Activated T-helper 17 cell treated with anti-CD3 and anti-CD28 coated beads, Interleukin-2, amount 50 U/mL, for 72 hours (primary cell): ENCODE data around the gene SV2C. TPM values are rescaled to one million over a fixed set of nuclear protein-coding genes. Genes with fewer than 3 reads are reported as not detected.
"Not testable (repeated sequence)": the region's sequence is repeated elsewhere in the genome, so short reads cannot be mapped to it uniquely, and the experiment has no call there.

ENCODE experiments used
- ATAC-seq: fragments of 150-1000 bp; cut with Tn5 transposase; replicated peaks from 2 replicates; pipeline ENCODE4 v1.10.0; 2021; ENCODE audit warnings: mild to moderate bottlenecking, moderate library complexity
- H3K27ac Mint-ChIP-seq: one replicate; pipeline ENCODE4 v1.8.0; 2022; ENCODE audit warnings: mixed read lengths
- H3K27me3 Mint-ChIP-seq: one replicate; pipeline ENCODE4 v1.8.0; 2022; ENCODE audit warnings: mixed read lengths
- H3K36me3 Mint-ChIP-seq: one replicate; pipeline ENCODE4 v1.8.0; 2022; ENCODE audit warnings: low read depth, mild to moderate bottlenecking, mixed read lengths
- H3K4me1 Mint-ChIP-seq: one replicate; pipeline ENCODE4 v1.8.0; 2022; ENCODE audit warnings: mixed read lengths
- H3K4me3 Mint-ChIP-seq: one replicate; pipeline ENCODE4 v1.8.0; 2022; ENCODE audit warnings: mild to moderate bottlenecking, mixed read lengths
- H3K9me3 Mint-ChIP-seq: one replicate; pipeline ENCODE4 v1.8.0; 2022; ENCODE audit warnings: mixed read lengths
- total RNA-seq, 2 donors: library from RNA; stranded (reverse); gene quantifications; one replicate each; pipeline ENCODE4 v1.2.3, GENCODE V29; 2022

The SV2C gene
- total RNA-seq, 2 donors from 2014 or later = 0.13 to 0.45 TPM

GRCh38 chr5:76290321-76290757 lies 207.2 kb downstream of the SV2C start:
- no peaks in the 10 kb centered on the region for H3K27me3 Mint-ChIP-seq
- peaks cover 5% of the 10 kb centered on the region for H3K4me1 Mint-ChIP-seq
- H3K36me3 Mint-ChIP-seq = no peaks in the 10 kb centered on the region
- no peak overlapping the region for H3K4me3 Mint-ChIP-seq
- H3K27ac Mint-ChIP-seq = no peak overlapping the region
- ATAC-seq = no peak
- H3K9me3 Mint-ChIP-seq = no peaks in the 10 kb centered on the region

DNA sequence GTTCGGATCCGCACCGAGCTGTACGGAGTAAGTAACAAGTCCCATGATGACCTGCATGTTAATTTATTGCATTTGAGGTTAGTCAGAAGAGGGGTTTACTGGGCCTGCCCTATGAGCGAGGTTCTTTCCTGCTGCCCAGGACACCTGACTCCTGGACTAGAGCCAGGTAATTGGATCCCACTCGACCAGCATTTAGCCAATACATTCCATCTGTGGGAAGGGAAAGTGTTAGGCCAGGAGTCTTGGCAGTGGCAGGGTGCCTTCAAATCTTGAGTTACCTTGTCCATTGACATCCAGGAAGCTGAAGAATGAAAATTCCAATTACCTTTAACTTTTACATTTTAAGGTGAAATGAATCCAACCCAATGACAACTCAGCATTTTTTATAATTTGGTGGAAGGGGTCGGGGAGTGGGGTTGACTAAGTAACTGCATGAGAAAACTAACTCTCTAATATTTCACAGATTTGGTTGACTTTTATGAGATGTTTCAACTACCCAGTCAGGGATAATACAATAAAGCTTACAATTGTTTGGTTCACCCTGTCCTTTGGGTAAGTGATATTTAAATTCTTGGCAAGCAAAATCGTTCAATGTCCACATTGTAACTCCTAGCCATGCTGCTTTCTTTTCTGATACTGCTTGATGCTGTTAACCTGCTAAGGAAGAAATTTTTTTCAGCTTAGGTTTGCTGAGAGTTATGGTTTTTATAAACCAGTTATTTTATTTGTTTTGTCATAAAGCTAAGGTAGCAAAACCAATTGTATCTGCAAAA lies 208.3 kb downstream of the SV2C start:
- Mint-ChIP-seq H3K4me1 (peaks cover 5% of the 10 kb centered on the region), H3K27ac (no peak overlapping the region), H3K36me3 (no peaks in the 10 kb centered on the region), H3K27me3 (no peaks in the 10 kb centered on the region), H3K9me3 (no peaks in the 10 kb centered on the region), H3K4me3 (no peak overlapping the region)
- ATAC-seq = no peak

DNA sequence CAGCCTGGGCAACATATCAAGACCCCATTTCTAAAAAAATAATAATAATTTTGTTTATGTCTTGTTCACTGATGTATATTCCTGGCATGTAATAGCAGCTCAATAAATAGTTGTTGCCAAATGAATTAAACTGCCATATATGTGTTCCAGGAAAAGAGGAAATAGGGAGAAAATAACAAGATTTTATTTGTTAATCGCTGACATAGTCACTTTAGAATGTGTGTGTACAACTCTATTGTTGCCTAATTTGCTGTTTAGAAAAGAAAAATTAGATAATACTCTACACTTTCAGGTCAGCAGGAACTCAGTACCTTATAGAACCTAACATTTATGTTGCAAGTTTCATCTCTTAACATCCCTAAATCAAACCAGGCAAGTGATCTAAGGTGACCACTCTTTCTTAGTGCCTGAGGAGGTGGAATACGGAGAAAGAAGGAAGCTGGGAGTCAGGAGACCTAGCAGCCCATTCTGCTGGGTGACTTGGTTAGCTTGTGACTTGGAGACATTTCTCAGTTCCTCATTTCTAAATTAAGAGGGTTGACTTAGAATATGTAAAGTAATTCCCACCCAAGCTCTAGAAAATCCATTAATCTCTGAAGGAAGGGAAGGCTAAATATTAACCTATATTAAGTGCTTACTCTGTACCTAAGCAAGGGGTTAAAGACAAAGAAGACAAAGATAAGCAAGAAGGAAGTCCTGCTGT lies 209.6 kb downstream of the SV2C start:
- Mint-ChIP-seq H3K9me3 (no peaks in the 10 kb centered on the region), H3K4me3 (no peak overlapping the region), H3K27me3 (no peaks in the 10 kb centered on the region), H3K4me1 (peaks cover 5% of the 10 kb centered on the region), H3K36me3 (no peaks in the 10 kb centered on the region), H3K27ac (no peak overlapping the region)
- ATAC-seq = no peak

DNA sequence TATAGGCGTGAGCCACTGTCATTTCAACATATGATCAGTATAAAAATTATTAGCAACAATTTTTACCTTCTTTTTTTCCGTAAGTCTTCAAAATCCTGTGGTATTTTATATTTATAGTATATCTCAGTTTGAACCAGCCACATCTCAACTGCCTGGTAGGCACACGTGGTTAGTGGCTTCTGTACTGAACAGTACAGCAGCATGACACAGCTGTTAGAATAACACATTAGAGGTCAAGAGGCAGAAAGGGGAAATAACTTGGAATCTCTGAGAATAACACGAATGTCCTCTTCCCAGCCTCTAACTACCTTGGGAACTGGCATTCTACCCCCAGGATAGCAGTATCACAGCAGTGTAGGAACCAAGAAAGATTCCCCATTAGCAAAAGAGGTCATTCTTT lies 211.4 kb downstream of the SV2C start:
- Mint-ChIP-seq H3K27ac (no peak overlapping the region), H3K9me3 (no peaks in the 10 kb centered on the region), H3K4me1 (peaks cover 14% of the 10 kb centered on the region), H3K36me3 (no peaks in the 10 kb centered on the region), H3K4me3 (no peak overlapping the region), H3K27me3 (no peaks in the 10 kb centered on the region)
- ATAC-seq = no peak

DNA sequence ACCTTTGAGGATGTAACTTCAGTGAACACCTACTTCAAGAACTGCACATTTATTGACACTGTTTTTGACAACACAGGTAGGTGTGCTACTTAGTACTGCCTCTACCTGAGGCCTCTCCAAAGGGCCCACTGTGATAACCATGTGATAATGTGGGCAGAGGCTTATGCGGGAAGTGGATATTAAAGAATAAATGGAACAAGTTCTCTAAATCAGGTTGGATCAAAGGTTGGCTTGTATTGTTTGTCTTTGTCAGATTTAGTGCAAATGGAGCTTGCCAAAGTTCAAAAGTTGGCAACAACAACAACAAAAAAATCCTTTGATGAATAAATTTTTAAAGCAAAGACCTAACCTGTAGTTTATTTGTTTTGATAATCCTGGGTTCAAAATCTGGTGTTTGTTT lies 215.7 kb downstream of the SV2C start:
- no peak for ATAC-seq
- Mint-ChIP-seq H3K4me1 (peaks cover 11% of the 10 kb centered on the region), H3K9me3 (no peaks in the 10 kb centered on the region), H3K4me3 (peak overlapping the region; percentile 30), H3K27me3 (no peaks in the 10 kb centered on the region), H3K36me3 (no peaks in the 10 kb centered on the region), H3K27ac (peak overlapping the region; percentile 6)

GRCh38 chr5:76299592-76299991 lies 216.4 kb downstream of the SV2C start:
- ATAC-seq = peak; percentile 39
- H3K27me3 Mint-ChIP-seq = no peaks in the 10 kb centered on the region
- H3K4me3 Mint-ChIP-seq = peak overlapping the region; percentile 30
- no peaks in the 10 kb centered on the region for H3K9me3 Mint-ChIP-seq
- H3K27ac Mint-ChIP-seq = peak overlapping the region; percentile 6
- peaks cover 11% of the 10 kb centered on the region for H3K4me1 Mint-ChIP-seq
- H3K36me3 Mint-ChIP-seq = no peaks in the 10 kb centered on the region

- not testable (repeated sequence) for H3K27me3 Mint-ChIP-seq, H3K27ac Mint-ChIP-seq, ATAC-seq, H3K4me3 Mint-ChIP-seq, H3K9me3 Mint-ChIP-seq, H3K36me3 Mint-ChIP-seq
- peaks cover 16% of the 10 kb centered on the region for H3K4me1 Mint-ChIP-seq
Observed at GRCh38 chr5:76301932-76302331, 218.7 kb downstream of the SV2C start.

DNA sequence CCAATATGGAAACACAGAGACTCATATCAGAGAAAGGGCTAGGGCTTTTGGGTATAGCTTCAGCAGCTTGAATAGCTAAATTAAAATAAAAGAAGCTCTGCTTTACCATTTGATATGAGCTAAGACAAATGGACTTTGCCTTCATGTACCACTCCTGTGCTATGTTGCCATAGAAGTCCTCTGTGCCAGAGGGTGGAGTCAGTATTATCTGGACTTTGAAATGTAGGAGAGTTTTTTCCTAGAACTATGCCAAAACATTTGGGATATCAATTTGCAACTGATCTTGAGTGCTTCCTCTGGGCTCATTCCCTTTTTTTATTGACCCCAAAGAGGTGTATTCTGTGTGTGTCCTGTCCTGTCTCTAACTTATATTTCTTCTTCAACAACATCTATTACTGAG lies 219.5 kb downstream of the SV2C start:
- H3K36me3 Mint-ChIP-seq, H3K27ac Mint-ChIP-seq, ATAC-seq, H3K4me3 Mint-ChIP-seq, H3K27me3 Mint-ChIP-seq, H3K9me3 Mint-ChIP-seq: not testable (repeated sequence)
- H3K4me1 Mint-ChIP-seq = peaks cover 16% of the 10 kb centered on the region

DNA sequence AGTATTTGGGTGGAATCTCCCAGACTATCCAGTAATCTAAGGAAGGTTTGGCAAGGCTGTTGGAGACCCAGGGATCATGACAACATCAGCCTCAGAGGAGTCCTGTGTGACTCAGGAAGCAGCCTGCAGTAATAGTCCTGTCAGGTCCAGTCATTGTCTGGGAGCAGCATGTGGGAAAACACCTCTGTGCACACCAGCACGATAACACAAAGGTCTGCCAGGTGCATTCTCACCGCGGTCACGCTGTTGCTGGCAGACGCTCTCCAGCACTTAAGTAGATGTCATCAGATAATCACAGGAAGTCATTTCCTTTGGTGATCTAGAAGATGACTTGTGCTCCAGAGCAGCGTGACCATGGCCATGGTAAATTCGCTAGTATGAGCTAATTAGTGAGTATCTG lies 220.7 kb downstream of the SV2C start:
- peak; percentile 97 for ATAC-seq
- Mint-ChIP-seq H3K4me3 (peak overlapping the region; percentile 14), H3K27ac (peak overlapping the region; percentile 85)

DNA sequence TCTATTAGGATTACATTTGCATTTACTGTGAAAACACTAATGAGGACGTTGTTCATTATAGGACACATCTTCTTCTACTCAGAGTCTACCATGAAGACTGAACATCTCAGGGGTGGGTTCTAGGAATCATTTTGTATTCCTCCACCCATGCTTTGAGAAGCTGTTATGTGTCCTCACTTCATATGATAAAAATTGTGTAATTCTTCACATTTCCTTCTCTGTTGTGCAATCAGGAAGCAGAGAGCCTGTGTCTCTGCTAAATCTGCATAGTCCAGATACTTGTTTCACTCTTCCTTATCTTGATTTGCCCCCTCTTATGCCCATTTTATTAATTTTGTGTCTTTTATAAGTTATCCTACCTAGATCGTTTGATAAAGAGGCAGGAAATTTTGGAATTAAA lies 222.1 kb downstream of the SV2C start:
- Mint-ChIP-seq H3K4me1 (peaks cover 13% of the 10 kb centered on the region), H3K27ac (no peak overlapping the region), H3K36me3 (no peaks in the 10 kb centered on the region), H3K27me3 (no peaks in the 10 kb centered on the region), H3K9me3 (no peaks in the 10 kb centered on the region), H3K4me3 (no peak overlapping the region)
- ATAC-seq = no peak

More for the DNA sequence above, 220.7 kb downstream of the SV2C start:
- peaks cover 13% of the 10 kb centered on the region for H3K4me1 Mint-ChIP-seq
- no peaks in the 10 kb centered on the region for H3K36me3 Mint-ChIP-seq
- H3K27me3 Mint-ChIP-seq = no peaks in the 10 kb centered on the region
- no peaks in the 10 kb centered on the region for H3K9me3 Mint-ChIP-seq

DNA sequence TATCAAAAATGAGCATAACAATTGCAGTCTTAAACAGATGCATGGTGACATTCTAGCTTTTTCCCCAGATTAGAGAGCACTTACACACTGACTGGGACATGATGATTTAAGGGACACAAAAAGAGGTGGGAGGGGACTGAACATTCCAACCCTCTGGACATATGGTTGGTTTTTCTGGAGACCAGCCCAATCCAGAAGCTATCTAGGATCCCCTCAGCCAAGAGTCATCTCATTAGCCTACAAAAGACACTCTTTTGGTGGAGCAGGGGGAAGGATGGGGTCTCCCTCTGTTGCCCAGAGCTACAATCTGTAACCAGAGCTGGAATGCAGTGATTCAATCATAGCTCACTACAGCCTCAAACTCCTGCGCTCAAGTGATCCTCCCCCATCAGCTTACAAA lies 222.6 kb downstream of the SV2C start:
- H3K27me3 Mint-ChIP-seq = no peaks in the 10 kb centered on the region
- H3K4me1 Mint-ChIP-seq = peaks cover 15% of the 10 kb centered on the region
- no peak overlapping the region for H3K27ac Mint-ChIP-seq
- no peak for ATAC-seq
- H3K9me3 Mint-ChIP-seq = no peaks in the 10 kb centered on the region
- H3K36me3 Mint-ChIP-seq = no peaks in the 10 kb centered on the region
- H3K4me3 Mint-ChIP-seq = no peak overlapping the region

- Mint-ChIP-seq H3K4me1 (peaks cover 10% of the 10 kb centered on the region), H3K4me3 (no peak overlapping the region), H3K27ac (no peak overlapping the region), H3K36me3 (no peaks in the 10 kb centered on the region), H3K27me3 (no peaks in the 10 kb centered on the region), H3K9me3 (no peaks in the 10 kb centered on the region)
- ATAC-seq = no peak
Observed at GRCh38 chr5:76310208-76310607, 227.0 kb downstream of the SV2C start.

GRCh38 chr5:76312783-76313182 lies 229.6 kb downstream of the SV2C start:
- peaks cover 10% of the 10 kb centered on the region for H3K4me1 Mint-ChIP-seq
- no peak overlapping the region for H3K27ac Mint-ChIP-seq
- H3K27me3 Mint-ChIP-seq = no peaks in the 10 kb centered on the region
- no peak overlapping the region for H3K4me3 Mint-ChIP-seq
- H3K36me3 Mint-ChIP-seq = no peaks in the 10 kb centered on the region
- no peaks in the 10 kb centered on the region for H3K9me3 Mint-ChIP-seq
- ATAC-seq = no peak

- no peaks in the 10 kb centered on the region for H3K9me3 Mint-ChIP-seq
- H3K36me3 Mint-ChIP-seq = no peaks in the 10 kb centered on the region
- peaks cover 7% of the 10 kb centered on the region for H3K4me1 Mint-ChIP-seq
- no peak overlapping the region for H3K27ac Mint-ChIP-seq
- no peak overlapping the region for H3K4me3 Mint-ChIP-seq
- H3K27me3 Mint-ChIP-seq = no peaks in the 10 kb centered on the region
- no peak for ATAC-seq
Observed at GRCh38 chr5:76314643-76315042, 231.5 kb downstream of the SV2C start.

- Mint-ChIP-seq H3K27ac (no peak overlapping the region), H3K36me3 (no peaks in the 10 kb centered on the region), H3K4me3 (no peak overlapping the region)
Observed at GRCh38 chr5:76319673-76320072, 236.5 kb downstream of the SV2C start.

More at GRCh38 chr5:76319673-76320072, 236.5 kb downstream of the SV2C start:
- no peak for ATAC-seq
- no peaks in the 10 kb centered on the region for H3K9me3 Mint-ChIP-seq
- peaks cover 8% of the 10 kb centered on the region for H3K4me1 Mint-ChIP-seq
- no peaks in the 10 kb centered on the region for H3K27me3 Mint-ChIP-seq
